ENCODE data around the gene SCN9A. TPM values are rescaled to one million over a fixed set of nuclear protein-coding genes. Genes with fewer than 3 reads are reported as not detected.

SCN9A gene
- total and polyA plus RNA-seq, 10 of the 15 experiments (the other 5 are each of a cell fraction or from before 2014, with no cell fraction given), result 0.04 to 0.08 (median 0.08) TPM; not detected in 7

DNA sequence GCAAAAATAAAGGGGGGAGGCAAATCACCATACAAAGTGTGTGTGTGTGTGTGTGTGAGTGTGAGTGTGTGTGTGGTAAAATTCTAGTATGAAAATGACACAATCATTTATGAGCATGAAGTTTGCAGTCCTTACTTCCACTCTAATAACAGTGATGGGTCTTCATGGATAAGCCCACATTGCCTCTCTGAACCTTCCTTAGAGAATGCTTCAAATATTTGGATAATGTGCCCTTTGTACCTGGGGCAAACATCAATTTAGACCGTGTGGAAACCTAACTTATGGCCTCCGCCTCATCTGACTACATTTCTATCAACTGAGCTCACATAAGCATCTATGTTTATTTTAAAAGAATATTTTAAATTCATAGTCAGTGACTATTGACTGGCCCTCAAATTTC lies 3.7 kb downstream of the SCN9A start:
- ChIA-PET SMC1A (ENCODE audit: uncharacterized antibody, unreplicated experiment) (interaction anchor here (0.9 kb wide), 1 partner anchor 19 kb away, joined by 3 read pairs; no protein-coding TSS in a partner anchor), CTCF (interaction anchor here (0.7 kb wide), 1 partner anchor 23 kb away, joined by 3 read pairs; no protein-coding TSS in a partner anchor), RAD21 (ENCODE audit: unreplicated experiment) (no interaction called here), POLR2A (no interaction called here)
- no peak overlapping the region for H3K4me2 ChIP-seq (ENCODE audit: control insufficient read depth, insufficient read depth)
- intact Hi-C loops (cut with micrococcal nuclease; ENCODE audit: unreplicated experiment) (no loop called here), in situ Hi-C loops (cut with MboI) (no loop called here)
- H3K27ac ChIP-seq (ENCODE audit: control insufficient read depth, insufficient read depth), result no peak overlapping the region
- 32% methylated on average over 2 of the region's 2 CpGs for WGBS (ENCODE audit: insufficient coverage, insufficient replicate concordance, low lambda C conversion rate, missing lambda C conversion rate)
- no peaks in the 10 kb centered on the region for H3K79me2 ChIP-seq (ENCODE audit: control insufficient read depth, insufficient read depth, low read length)
- H2AFZ ChIP-seq (ENCODE audit: control insufficient read depth, low read depth, low read length), result no peak overlapping the region
- no peaks in the 10 kb centered on the region for H3K36me3 ChIP-seq (ENCODE audit: control insufficient read depth in 2 of 2, insufficient read depth in 2 of 2, low read length in 1 of 2)
- no peaks in the 10 kb centered on the region for H3K9me3 ChIP-seq (replicated peaks; ENCODE audit: control insufficient read depth, insufficient read depth, low read length)
- no peak overlapping the region for H3K9ac ChIP-seq (ENCODE audit: control insufficient read depth, insufficient read depth, low read length)
- DNase-seq (ENCODE audit: low read depth, low spot score), result no peak
- H3K4me3 ChIP-seq, result no peak overlapping the region
- H4K20me1 ChIP-seq (ENCODE audit: control insufficient read depth, insufficient read depth), result no peaks in the 10 kb centered on the region
- FAIRE-seq, result no peak
- no TSS peak for BruUV-seq (replicated peaks)
- no peaks in the 10 kb centered on the region for H3K4me1 ChIP-seq (ENCODE audit: control insufficient read depth, insufficient read depth, low read length)
- H3K27me3 ChIP-seq (replicated peaks in 1 of 2; ENCODE audit: control insufficient read depth in 2 of 2, insufficient read depth in 2 of 2, low read length in 1 of 2), result no peaks in the 10 kb centered on the region; a peak in 2 of 4 replicates
- ATAC-seq, result no peak
- TF ChIP-seq ZNF24 (IDR thresholded peaks at IDR 0.05) (no peak), SUZ12 (IDR thresholded peaks at IDR 0.05; ENCODE audit: unreplicated experiment) (no peak), HDAC6 (IDR thresholded peaks at IDR 0.05; ENCODE audit: unreplicated experiment) (no peak), RUNX3 (IDR thresholded peaks at IDR 0.05; ENCODE audit: low read length) (no peak), ATF7 (IDR thresholded peaks at IDR 0.05; ENCODE audit: low read depth) (no peak), SIN3A (IDR thresholded peaks at IDR 0.05; ENCODE audit: low read depth, low read length) (no peak), CEBPB (IDR thresholded peaks at IDR 0.05; ENCODE audit: borderline replicate concordance in 1 of 2, low read depth in 2 of 2, low read length in 2 of 2) (no peak), NFXL1 (IDR thresholded peaks at IDR 0.05; ENCODE audit: borderline replicate concordance) (no peak)
- TF ChIP-seq, protein P1, sequence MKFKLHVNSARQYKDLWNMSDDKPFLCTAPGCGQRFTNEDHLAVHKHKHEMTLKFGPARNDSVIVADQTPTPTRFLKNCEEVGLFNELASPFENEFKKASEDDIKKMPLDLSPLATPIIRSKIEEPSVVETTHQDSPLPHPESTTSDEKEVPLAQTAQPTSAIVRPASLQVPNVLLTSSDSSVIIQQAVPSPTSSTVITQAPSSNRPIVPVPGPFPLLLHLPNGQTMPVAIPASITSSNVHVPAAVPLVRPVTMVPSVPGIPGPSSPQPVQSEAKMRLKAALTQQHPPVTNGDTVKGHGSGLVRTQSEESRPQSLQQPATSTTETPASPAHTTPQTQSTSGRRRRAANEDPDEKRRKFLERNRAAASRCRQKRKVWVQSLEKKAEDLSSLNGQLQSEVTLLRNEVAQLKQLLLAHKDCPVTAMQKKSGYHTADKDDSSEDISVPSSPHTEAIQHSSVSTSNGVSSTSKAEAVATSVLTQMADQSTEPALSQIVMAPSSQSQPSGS (IDR thresholded peaks at IDR 0.05; ENCODE audit: low read length), result no peak
- TF ChIP-seq, protein P2, sequence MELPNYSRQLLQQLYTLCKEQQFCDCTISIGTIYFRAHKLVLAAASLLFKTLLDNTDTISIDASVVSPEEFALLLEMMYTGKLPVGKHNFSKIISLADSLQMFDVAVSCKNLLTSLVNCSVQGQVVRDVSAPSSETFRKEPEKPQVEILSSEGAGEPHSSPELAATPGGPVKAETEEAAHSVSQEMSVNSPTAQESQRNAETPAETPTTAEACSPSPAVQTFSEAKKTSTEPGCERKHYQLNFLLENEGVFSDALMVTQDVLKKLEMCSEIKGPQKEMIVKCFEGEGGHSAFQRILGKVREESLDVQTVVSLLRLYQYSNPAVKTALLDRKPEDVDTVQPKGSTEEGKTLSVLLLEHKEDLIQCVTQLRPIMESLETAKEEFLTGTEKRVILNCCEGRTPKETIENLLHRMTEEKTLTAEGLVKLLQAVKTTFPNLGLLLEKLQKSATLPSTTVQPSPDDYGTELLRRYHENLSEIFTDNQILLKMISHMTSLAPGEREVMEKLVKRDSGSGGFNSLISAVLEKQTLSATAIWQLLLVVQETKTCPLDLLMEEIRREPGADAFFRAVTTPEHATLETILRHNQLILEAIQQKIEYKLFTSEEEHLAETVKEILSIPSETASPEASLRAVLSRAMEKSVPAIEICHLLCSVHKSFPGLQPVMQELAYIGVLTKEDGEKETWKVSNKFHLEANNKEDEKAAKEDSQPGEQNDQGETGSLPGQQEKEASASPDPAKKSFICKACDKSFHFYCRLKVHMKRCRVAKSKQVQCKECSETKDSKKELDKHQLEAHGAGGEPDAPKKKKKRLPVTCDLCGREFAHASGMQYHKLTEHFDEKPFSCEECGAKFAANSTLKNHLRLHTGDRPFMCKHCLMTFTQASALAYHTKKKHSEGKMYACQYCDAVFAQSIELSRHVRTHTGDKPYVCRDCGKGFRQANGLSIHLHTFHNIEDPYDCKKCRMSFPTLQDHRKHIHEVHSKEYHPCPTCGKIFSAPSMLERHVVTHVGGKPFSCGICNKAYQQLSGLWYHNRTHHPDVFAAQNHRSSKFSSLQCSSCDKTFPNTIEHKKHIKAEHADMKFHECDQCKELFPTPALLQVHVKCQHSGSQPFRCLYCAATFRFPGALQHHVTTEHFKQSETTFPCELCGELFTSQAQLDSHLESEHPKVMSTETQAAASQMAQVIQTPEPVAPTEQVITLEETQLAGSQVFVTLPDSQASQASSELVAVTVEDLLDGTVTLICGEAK (IDR thresholded peaks at IDR 0.05; ENCODE audit: borderline replicate concordance), result no peak
- TF ChIP-seq, protein P3, sequence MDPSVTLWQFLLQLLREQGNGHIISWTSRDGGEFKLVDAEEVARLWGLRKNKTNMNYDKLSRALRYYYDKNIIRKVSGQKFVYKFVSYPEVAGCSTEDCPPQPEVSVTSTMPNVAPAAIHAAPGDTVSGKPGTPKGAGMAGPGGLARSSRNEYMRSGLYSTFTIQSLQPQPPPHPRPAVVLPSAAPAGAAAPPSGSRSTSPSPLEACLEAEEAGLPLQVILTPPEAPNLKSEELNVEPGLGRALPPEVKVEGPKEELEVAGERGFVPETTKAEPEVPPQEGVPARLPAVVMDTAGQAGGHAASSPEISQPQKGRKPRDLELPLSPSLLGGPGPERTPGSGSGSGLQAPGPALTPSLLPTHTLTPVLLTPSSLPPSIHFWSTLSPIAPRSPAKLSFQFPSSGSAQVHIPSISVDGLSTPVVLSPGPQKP (IDR thresholded peaks at IDR 0.05; ENCODE audit: low read depth, low read length), result no peak
- TF ChIP-seq, protein P4, sequence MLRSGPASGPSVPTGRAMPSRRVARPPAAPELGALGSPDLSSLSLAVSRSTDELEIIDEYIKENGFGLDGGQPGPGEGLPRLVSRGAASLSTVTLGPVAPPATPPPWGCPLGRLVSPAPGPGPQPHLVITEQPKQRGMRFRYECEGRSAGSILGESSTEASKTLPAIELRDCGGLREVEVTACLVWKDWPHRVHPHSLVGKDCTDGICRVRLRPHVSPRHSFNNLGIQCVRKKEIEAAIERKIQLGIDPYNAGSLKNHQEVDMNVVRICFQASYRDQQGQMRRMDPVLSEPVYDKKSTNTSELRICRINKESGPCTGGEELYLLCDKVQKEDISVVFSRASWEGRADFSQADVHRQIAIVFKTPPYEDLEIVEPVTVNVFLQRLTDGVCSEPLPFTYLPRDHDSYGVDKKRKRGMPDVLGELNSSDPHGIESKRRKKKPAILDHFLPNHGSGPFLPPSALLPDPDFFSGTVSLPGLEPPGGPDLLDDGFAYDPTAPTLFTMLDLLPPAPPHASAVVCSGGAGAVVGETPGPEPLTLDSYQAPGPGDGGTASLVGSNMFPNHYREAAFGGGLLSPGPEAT (IDR thresholded peaks at IDR 0.05; ENCODE audit: low read depth), result no peak
- TF ChIP-seq, protein P5, sequence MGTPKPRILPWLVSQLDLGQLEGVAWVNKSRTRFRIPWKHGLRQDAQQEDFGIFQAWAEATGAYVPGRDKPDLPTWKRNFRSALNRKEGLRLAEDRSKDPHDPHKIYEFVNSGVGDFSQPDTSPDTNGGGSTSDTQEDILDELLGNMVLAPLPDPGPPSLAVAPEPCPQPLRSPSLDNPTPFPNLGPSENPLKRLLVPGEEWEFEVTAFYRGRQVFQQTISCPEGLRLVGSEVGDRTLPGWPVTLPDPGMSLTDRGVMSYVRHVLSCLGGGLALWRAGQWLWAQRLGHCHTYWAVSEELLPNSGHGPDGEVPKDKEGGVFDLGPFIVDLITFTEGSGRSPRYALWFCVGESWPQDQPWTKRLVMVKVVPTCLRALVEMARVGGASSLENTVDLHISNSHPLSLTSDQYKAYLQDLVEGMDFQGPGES (IDR thresholded peaks at IDR 0.05), result no peak
- TF ChIP-seq, protein P6, sequence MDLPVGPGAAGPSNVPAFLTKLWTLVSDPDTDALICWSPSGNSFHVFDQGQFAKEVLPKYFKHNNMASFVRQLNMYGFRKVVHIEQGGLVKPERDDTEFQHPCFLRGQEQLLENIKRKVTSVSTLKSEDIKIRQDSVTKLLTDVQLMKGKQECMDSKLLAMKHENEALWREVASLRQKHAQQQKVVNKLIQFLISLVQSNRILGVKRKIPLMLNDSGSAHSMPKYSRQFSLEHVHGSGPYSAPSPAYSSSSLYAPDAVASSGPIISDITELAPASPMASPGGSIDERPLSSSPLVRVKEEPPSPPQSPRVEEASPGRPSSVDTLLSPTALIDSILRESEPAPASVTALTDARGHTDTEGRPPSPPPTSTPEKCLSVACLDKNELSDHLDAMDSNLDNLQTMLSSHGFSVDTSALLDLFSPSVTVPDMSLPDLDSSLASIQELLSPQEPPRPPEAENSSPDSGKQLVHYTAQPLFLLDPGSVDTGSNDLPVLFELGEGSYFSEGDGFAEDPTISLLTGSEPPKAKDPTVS (IDR thresholded peaks at IDR 0.05; ENCODE audit: low read depth, low read length), result no peak

All from GM12878 (cell line).